Amygdala (tissue), 56 donors: ENCODE data around the gene CDK6.

Experiments used
- DNase-seq, 56 donors: peaks; one replicate each; lab custom pipeline; 2025; lab: John Stamatoyannopoulos, UW

The CDK6 gene

GRCh38 chr7:92848441-92848840, 12.1 kb upstream of the CDK6 start:
- DNase-seq: no peak

GRCh38 chr7:92847305-92847704, 10.9 kb upstream of the CDK6 start:
- DNase-seq: no peak

GRCh38 chr7:92845736-92846135, 9.4 kb upstream of the CDK6 start:
- DNase-seq: no peak

GRCh38 chr7:92843781-92844180, 7.4 kb upstream of the CDK6 start:
- no peak for DNase-seq

GRCh38 chr7:92843034-92843760, 6.8 kb upstream of the CDK6 start:
- DNase-seq: no peak

GRCh38 chr7:92841192-92841591, 4.8 kb upstream of the CDK6 start:
- DNase-seq: no peak

- DNase-seq: no peak
These were observed 3.9 kb upstream of the CDK6 start for GRCh38 chr7:92840316-92840715.

- DNase-seq: no peak
These were observed 3.5 kb upstream of the CDK6 start for GRCh38 chr7:92839901-92840300.

- no peak for DNase-seq
These were observed 2.6 kb upstream of the CDK6 start for GRCh38 chr7:92838934-92839333.

GRCh38 chr7:92837000-92837749, 802 bp upstream of the CDK6 start:
- peak in 1 of 56 donors; percentile 20 for DNase-seq

- DNase-seq: peak in 5 of 56 donors; percentile 18 to 38 (median 35)
These were observed 403 bp downstream of the CDK6 start for GRCh38 chr7:92835851-92836488.

- peak in 19 of 56 donors; percentile 3 to 48 (median 29) for DNase-seq
These were observed 1.0 kb downstream of the CDK6 start for GRCh38 chr7:92835261-92835850.

- DNase-seq: peak in 9 of 56 donors; percentile 4 to 33 (median 15)
These were observed 1.7 kb downstream of the CDK6 start for GRCh38 chr7:92834507-92835260.

- DNase-seq: peak in 47 of 56 donors; percentile 11 to 80 (median 57)
These were observed 2.4 kb downstream of the CDK6 start for GRCh38 chr7:92833766-92834506.

- peak in 53 of 56 donors; percentile 23 to 85 (median 65) for DNase-seq
These were observed 3.2 kb downstream of the CDK6 start for GRCh38 chr7:92833024-92833765.

GRCh38 chr7:92832534-92833023, 3.8 kb downstream of the CDK6 start:
- no peak for DNase-seq

- DNase-seq: no peak
These were observed 4.4 kb downstream of the CDK6 start for GRCh38 chr7:92831716-92832533.
